Vagina (tissue), 2 donors: Measurements from ENCODE around the gene KIAA1671.

Experiments
- POLR2A ChIP-seq, 2 donors: fragments of 450-650 bp; IDR thresholded peaks; one replicate each; pipeline ENCODE4 v1.6.1; 2017; ENCODE audit warnings: antibody characterized with exemption in 2 of 2, mild to moderate bottlenecking in 2 of 2, moderate library complexity in 2 of 2
- POLR2AphosphoS5 ChIP-seq, 2 donors: sonication (generic); formaldehyde crosslinking; IDR thresholded peaks; one replicate each; pipeline ENCODE4 v1.9.0; 2017; ENCODE audit warnings: antibody characterized with exemption in 2 of 2, mild to moderate bottlenecking in 2 of 2, low read depth in 1 of 2; ENCODE audit not compliant: insufficient read depth in 1 of 2
- TF ChIP-seq, protein P1 (sequence below), 3 experiments: fragments of 450-650 bp in 2 of 3; fragments of 200-600 bp in 1 of 3; sonication (generic) in 1 of 3; IDR thresholded peaks; one replicate each; pipeline ENCODE4 v1.5.1; 2017 to 2019; ENCODE audit warnings: antibody characterized with exemption in 3 of 3, mild to moderate bottlenecking in 2 of 3, moderate library complexity in 2 of 3

DNA sequence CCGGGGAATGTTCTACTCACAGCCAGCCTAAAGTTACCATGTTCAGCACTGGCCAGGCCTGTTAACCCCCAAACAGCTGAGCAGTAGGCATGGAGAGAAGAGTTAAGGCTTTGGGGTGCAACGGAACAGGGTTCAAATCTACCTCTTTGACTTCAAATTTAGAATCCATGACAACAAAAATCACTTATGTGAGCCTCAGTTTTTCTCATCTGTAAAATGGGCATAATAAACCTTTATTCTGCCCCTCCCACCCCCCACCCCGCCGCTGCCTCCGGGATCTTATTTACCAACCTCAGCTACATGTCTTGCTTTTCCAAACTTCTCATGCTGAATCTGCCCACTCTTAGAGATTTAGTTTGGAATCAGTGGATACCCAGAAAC lies 134.4 kb downstream of the KIAA1671 start:
- TF ChIP-seq, protein P1, sequence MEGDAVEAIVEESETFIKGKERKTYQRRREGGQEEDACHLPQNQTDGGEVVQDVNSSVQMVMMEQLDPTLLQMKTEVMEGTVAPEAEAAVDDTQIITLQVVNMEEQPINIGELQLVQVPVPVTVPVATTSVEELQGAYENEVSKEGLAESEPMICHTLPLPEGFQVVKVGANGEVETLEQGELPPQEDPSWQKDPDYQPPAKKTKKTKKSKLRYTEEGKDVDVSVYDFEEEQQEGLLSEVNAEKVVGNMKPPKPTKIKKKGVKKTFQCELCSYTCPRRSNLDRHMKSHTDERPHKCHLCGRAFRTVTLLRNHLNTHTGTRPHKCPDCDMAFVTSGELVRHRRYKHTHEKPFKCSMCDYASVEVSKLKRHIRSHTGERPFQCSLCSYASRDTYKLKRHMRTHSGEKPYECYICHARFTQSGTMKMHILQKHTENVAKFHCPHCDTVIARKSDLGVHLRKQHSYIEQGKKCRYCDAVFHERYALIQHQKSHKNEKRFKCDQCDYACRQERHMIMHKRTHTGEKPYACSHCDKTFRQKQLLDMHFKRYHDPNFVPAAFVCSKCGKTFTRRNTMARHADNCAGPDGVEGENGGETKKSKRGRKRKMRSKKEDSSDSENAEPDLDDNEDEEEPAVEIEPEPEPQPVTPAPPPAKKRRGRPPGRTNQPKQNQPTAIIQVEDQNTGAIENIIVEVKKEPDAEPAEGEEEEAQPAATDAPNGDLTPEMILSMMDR (IDR thresholded peaks at IDR 0.05) = no peak
- no peak for TF ChIP-seq POLR2A (IDR thresholded peaks at IDR 0.05)
- TF ChIP-seq POLR2AphosphoS5 (IDR thresholded peaks at IDR 0.05; ENCODE audit: insufficient read depth in 1 of 2, low read depth in 1 of 2) = no peak
